Activated T-cell treated with anti-CD3 and anti-CD28 coated beads, Interleukin-2, amount 50 U/mL, for 4 hours (primary cell): ENCODE data around the gene SRPRB. TPM values are rescaled to one million over a fixed set of nuclear protein-coding genes. Genes with fewer than 3 reads are reported as not detected.
A peak's percentile ranks its signal among the peaks of the same experiment; 100 is the strongest.

Experiments
- ATAC-seq, 2 donors: fragments of 200-7000 bp; cut with Tn5 transposase; one replicate each; pipeline ENCODE4 v1.10.0; 2021
- DNase-seq: peaks from one replicate; pipeline ENCODE4 v3.0.0-alpha.2; 2020
- H3K27me3 Mint-ChIP-seq: one replicate; pipeline ENCODE4 v1.8.0; 2021; ENCODE audit warnings: low read depth, mixed read lengths
- H3K36me3 Mint-ChIP-seq: one replicate; pipeline ENCODE4 v1.8.0; 2022; ENCODE audit warnings: mixed read lengths; ENCODE audit not compliant: insufficient read depth
- H3K4me1 Mint-ChIP-seq: one replicate; pipeline ENCODE4 v1.8.0; 2021; ENCODE audit warnings: low read depth, mixed read lengths
- H3K4me3 Mint-ChIP-seq: one replicate; pipeline ENCODE4 v1.8.0; 2021; ENCODE audit warnings: mild to moderate bottlenecking, moderate library complexity, mixed read lengths
- H3K9me3 Mint-ChIP-seq: one replicate; pipeline ENCODE4 v1.8.0; 2021; ENCODE audit warnings: mixed read lengths
- total RNA-seq, 3 donors: library from RNA; stranded (reverse); gene quantifications; one replicate each; pipeline ENCODE4 v1.2.1, GENCODE V29; 2021

The SRPRB gene
- total RNA-seq, 3 donors from 2014 or later, result 156 to 169 (median 166) TPM

- H3K27me3 Mint-ChIP-seq, result peaks cover 2% of the 10 kb centered on the region
- H3K9me3 Mint-ChIP-seq, result no peaks in the 10 kb centered on the region
- no peaks in the 10 kb centered on the region for H3K4me1 Mint-ChIP-seq
- no peak for DNase-seq
- H3K4me3 Mint-ChIP-seq, result no peak overlapping the region
- no peaks in the 10 kb centered on the region for H3K36me3 Mint-ChIP-seq
- no peak for ATAC-seq
Observed at GRCh38 chr3:133838916-133839800, 33.5 kb downstream of the SRPRB start.

DNA sequence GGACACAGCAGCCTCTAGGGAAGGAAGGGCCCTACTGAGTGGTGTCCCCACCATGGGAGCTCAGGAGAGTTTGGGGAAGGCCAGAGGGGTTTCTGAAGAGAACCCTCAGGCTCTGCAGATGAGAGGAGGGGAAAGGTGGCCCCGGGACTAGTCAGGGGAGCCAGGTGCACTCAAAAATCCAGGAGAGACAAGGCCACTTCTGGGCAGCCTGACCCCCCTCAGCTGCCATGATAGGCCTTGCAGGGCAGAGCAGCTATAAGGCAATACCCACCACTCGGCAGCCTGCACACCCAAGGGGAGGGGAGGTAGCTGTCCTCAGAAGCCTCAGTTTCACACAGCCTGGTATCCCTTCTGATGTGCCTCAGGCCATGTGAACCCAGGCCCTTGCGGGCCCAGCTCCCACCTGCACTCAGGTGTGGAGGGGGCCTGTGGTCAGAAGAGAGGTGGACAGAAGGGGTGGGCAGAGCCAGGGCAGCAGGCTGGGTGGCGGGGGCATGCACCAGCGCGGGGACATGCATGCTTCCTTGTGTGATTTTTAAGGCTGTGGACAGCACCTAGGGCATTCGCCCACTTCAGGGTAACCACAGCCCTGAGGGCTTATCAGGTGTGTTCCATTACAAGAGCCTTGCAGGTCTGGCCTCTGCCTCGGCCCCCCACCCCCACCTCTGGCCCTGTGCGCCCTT, 34.6 kb downstream of the SRPRB start:
- DNase-seq (no peak), ATAC-seq (no peak)
- Mint-ChIP-seq H3K27me3 (peaks cover 2% of the 10 kb centered on the region), H3K4me3 (no peak overlapping the region), H3K36me3 (no peaks in the 10 kb centered on the region), H3K4me1 (no peaks in the 10 kb centered on the region), H3K9me3 (no peaks in the 10 kb centered on the region)

DNA sequence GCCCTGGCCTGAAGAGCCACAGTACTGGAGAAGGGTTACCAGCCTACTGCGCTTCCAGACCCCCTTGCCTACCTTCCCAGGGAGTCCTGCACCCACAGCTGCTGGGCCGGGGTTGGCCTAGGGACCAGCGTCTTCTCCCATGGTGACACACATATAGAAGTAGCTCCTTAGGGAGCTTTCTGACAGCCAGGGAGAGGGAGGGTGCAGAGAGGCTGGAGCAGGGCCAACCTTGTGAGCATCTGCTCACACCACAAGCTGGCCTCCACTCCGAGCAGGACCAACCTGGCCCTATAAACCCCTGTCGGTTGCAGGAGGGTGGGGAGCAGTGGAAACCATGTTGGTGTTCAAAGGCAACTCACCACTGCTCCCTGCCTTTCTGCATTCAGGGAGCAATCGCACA, 35.2 kb downstream of the SRPRB start:
- Mint-ChIP-seq H3K36me3 (no peaks in the 10 kb centered on the region), H3K4me3 (no peak overlapping the region), H3K27me3 (peaks cover 2% of the 10 kb centered on the region), H3K9me3 (no peaks in the 10 kb centered on the region), H3K4me1 (no peaks in the 10 kb centered on the region)
- ATAC-seq (no peak), DNase-seq (no peak)

DNA sequence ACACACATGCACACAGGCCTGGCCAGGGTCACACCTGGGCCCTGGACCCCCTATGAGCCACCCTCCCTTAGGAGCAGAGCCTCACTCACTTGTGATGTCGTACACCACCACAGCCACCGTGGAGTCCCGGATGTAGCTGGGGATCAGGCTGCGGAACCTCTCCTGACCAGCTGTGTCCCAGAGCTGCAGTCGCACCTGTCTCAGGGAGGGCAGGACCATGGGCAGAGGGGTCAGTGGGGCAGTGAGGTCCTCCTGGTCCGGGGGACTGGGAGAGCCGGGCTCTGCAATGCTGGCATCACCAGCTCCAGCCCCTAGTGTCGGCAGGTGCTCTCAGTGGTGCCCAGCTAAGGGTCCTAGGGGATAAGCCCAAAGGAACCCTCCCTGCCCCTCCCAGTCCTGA, 35.6 kb downstream of the SRPRB start:
- Mint-ChIP-seq H3K4me1 (no peaks in the 10 kb centered on the region), H3K9me3 (no peaks in the 10 kb centered on the region), H3K4me3 (no peak overlapping the region), H3K36me3 (no peaks in the 10 kb centered on the region), H3K27me3 (peaks cover 2% of the 10 kb centered on the region)
- ATAC-seq (no peak), DNase-seq (no peak)

DNA sequence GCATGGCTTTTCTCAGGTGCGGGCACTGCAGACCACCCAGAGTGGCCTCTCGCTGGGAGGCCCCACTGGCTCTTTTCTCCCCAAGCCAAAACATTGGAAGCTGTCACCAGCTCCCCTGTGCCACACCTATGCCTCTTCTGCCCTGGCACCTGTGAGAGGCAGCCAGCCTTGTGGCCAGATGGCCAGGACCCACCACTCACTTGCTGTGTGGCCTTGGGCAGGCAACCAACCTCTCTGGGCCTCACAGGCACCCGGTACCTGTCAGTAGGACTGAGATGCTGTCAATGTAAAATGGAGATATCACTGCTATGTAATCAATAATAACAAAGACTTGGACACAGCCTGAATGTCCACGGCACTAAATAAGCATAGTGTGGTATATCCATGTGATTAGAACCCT, 36.5 kb downstream of the SRPRB start:
- no peak for ATAC-seq
- H3K27me3 Mint-ChIP-seq, result peaks cover 2% of the 10 kb centered on the region
- H3K4me3 Mint-ChIP-seq, result no peak overlapping the region
- no peaks in the 10 kb centered on the region for H3K9me3 Mint-ChIP-seq
- H3K36me3 Mint-ChIP-seq, result no peaks in the 10 kb centered on the region
- no peaks in the 10 kb centered on the region for H3K4me1 Mint-ChIP-seq
- DNase-seq, result no peak

DNA sequence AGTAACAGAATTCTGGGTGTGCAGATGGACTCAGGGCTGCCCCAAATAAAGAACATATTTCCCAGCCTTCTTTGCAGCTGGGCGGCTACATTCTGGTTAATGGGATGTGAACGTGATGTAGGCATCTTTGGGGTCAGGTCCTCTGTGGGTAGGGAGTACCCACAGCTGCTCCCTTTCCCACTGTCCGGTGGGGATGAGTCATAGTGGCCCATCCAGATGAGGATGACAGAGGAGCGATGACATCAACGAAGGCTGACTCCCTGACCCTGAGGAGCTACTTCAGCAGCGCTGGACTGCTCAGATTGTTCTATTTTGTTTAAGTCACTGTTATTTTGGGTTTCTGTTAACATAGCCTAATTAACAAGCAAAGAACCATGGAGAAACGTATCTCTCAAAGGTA, 38.0 kb downstream of the SRPRB start:
- H3K27me3 Mint-ChIP-seq, result peaks cover 10% of the 10 kb centered on the region
- no peaks in the 10 kb centered on the region for H3K36me3 Mint-ChIP-seq
- H3K4me3 Mint-ChIP-seq, result no peak overlapping the region
- ATAC-seq, result no peak
- no peaks in the 10 kb centered on the region for H3K4me1 Mint-ChIP-seq
- DNase-seq, result no peak
- H3K9me3 Mint-ChIP-seq, result no peaks in the 10 kb centered on the region

GRCh38 chr3:133845127-133845526, 39.5 kb downstream of the SRPRB start:
- no peak for ATAC-seq
- no peak for DNase-seq
- Mint-ChIP-seq H3K4me3 (no peak overlapping the region), H3K27me3 (peaks cover 10% of the 10 kb centered on the region), H3K36me3 (no peaks in the 10 kb centered on the region), H3K9me3 (no peaks in the 10 kb centered on the region), H3K4me1 (no peaks in the 10 kb centered on the region)

GRCh38 chr3:133849346-133849745, 43.7 kb downstream of the SRPRB start:
- ATAC-seq, result no peak
- no peaks in the 10 kb centered on the region for H3K9me3 Mint-ChIP-seq
- H3K36me3 Mint-ChIP-seq, result no peaks in the 10 kb centered on the region
- DNase-seq, result no peak
- H3K4me1 Mint-ChIP-seq, result peaks cover 2% of the 10 kb centered on the region
- H3K27me3 Mint-ChIP-seq, result peaks cover 7% of the 10 kb centered on the region
- H3K4me3 Mint-ChIP-seq, result no peak overlapping the region

- Mint-ChIP-seq H3K27me3 (peaks cover 7% of the 10 kb centered on the region), H3K4me3 (no peak overlapping the region), H3K4me1 (peaks cover 2% of the 10 kb centered on the region), H3K9me3 (no peaks in the 10 kb centered on the region), H3K36me3 (no peaks in the 10 kb centered on the region)
- ATAC-seq (no peak), DNase-seq (no peak)
Observed at GRCh38 chr3:133850034-133850433, 44.4 kb downstream of the SRPRB start.

- ATAC-seq (peak; percentile 32 to 61), DNase-seq (no peak)
- Mint-ChIP-seq H3K36me3 (no peaks in the 10 kb centered on the region), H3K4me3 (no peak overlapping the region), H3K27me3 (peaks cover 7% of the 10 kb centered on the region), H3K4me1 (peaks cover 2% of the 10 kb centered on the region), H3K9me3 (no peaks in the 10 kb centered on the region)
Observed at GRCh38 chr3:133851266-133851906, 45.8 kb downstream of the SRPRB start.

GRCh38 chr3:133851931-133852330, 46.3 kb downstream of the SRPRB start:
- Mint-ChIP-seq H3K4me3 (no peak overlapping the region), H3K9me3 (no peaks in the 10 kb centered on the region), H3K27me3 (peaks cover 7% of the 10 kb centered on the region), H3K36me3 (no peaks in the 10 kb centered on the region), H3K4me1 (peaks cover 2% of the 10 kb centered on the region)
- no peak for ATAC-seq
- no peak for DNase-seq

DNA sequence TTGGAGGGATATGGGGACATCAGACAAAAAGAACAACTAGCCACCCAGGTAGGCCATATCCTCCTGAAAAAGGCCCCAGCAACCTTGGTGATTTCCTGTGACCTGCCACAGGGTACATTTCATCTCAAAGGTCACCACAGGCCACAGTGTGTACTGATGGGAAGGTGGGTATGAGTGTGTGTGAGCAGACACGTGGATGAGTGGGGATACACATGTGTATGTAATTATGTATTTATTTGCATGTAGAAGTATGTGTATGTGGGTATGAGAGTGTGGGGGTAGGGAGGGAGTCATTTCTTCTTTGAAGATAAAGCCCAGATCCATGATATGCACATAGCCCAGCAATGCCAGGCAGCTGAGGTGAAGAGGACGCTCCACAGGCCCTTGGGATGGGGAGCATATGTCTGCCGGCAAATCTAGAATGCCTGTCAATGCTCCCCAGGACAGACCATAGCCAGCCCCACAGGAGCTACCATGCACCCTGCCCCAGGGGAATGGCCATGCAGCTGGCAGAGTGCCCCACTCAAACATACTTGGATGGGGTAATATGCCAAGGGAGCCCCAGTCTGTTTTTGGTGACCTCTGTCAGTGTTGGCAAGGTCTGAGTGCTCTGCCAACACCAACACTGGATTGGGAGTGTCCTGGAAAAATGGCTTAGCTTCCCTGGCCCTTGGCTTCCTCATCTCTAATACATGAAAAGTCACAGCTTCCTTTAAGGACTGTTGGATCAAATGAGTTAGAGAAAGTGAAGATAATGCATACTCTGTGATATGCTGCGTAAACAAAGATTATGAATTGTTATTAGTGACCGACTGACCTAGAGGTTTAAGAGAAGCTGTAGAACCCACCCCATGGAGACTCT, 47.7 kb downstream of the SRPRB start:
- ATAC-seq (no peak), DNase-seq (no peak)
- H3K4me1 Mint-ChIP-seq, result peaks cover 2% of the 10 kb centered on the region
- H3K4me3 Mint-ChIP-seq, result no peak overlapping the region
- H3K9me3 Mint-ChIP-seq, result no peaks in the 10 kb centered on the region
- no peaks in the 10 kb centered on the region for H3K36me3 Mint-ChIP-seq
- H3K27me3 Mint-ChIP-seq, result no peaks in the 10 kb centered on the region

DNA sequence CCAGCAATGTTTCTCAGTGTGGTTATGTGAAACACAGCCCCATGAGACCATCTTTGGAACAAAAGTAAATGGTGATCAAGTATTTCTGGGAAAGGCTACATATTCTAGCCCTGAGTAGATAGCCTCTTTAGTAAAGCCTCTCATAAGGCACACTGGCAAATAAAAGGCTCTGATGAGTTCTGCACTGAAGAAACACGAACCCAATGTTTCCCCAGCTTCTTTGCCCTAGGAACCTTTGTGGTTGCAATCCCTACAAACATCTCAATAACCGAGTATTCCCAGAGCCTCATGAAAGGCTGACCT, 48.3 kb downstream of the SRPRB start:
- Mint-ChIP-seq H3K27me3 (no peaks in the 10 kb centered on the region), H3K36me3 (no peaks in the 10 kb centered on the region), H3K4me1 (peaks cover 2% of the 10 kb centered on the region), H3K9me3 (no peaks in the 10 kb centered on the region), H3K4me3 (no peak overlapping the region)
- DNase-seq (no peak), ATAC-seq (no peak)
